GM21381 (cell line): ENCODE results near the gene TSPOAP1.

Experiments used
- ATAC-seq: cut with Tn5 transposase; IDR thresholded peaks from one replicate; pipeline ENCODE4 v1.9.1; 2021; ENCODE audit warnings: mild to moderate bottlenecking, moderate library complexity; ENCODE audit not compliant: unreplicated experiment

Gene TSPOAP1

DNA sequence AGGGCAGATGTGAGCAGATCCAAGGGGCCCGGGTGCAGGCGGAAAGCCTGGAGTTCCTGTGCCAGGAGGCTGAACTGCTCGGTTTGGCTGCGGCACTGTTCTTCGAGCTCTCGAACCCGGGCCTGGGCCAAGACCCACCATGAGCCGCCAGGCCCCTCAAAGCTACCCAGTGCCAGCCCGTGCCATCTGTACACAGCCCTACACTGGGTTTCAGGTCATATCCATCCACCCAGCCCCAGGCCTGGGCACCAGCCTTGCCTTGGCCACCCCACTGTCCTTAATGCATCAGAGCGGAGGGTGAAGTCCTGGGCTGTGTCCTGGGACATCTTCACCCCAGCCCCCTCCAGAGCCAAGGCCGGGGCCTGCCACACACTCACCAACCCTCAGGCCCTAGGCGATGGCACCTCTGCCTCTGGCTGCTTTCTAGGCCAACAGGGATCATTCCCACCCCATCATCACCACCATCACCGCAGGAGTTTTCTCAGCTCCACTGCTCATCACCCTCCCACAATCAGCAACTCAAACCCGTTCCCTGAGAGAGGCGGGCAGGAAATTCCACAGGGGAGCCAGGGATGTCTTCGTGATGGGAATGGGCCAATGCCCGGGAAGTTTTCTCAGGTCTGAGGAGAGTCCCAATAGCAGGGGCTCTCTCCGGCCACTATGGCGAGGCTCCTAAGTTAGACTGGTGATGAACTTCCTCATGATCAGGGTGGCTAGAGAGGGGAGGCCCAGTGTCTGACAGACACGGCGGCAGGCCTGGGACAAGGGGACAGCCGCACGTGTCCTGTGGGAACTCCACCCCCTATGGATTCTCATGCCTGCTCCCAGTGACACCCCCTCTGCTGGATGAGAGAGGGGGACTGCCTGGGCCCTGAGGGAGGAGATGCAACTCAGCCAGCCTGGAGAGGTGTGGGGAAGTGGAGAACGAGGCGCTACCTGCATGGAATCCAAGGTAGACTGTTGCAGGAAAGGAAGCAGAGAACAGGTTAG, 9.1 kb downstream of the TSPOAP1 start:
- ATAC-seq: no peak

DNA sequence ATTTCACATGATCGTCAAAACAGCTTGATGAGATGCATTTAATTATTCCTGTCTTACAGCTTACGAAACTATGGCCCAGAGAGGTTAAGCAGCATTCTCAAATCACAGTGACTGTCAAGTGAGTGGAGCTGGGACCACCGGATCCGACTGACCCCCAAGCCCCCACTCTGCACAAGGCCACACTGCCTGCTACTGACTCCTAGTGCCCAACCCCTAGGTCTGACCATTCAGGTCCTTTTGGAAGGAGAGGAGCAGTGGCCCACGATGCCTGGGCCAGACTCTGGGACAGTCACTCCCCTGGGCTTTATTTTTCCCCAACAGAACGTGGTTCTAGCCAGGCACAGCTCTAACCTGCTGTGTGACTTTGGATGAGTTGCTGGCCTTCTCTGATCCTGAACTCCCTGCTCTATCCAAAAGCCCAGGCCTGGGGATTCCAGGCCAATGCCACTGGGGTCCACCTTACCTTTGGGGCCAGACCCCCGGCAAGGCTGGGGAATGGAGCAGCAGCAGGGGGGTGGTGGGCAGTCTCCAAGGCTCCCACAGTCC, 9.9 kb downstream of the TSPOAP1 start:
- no peak for ATAC-seq

DNA sequence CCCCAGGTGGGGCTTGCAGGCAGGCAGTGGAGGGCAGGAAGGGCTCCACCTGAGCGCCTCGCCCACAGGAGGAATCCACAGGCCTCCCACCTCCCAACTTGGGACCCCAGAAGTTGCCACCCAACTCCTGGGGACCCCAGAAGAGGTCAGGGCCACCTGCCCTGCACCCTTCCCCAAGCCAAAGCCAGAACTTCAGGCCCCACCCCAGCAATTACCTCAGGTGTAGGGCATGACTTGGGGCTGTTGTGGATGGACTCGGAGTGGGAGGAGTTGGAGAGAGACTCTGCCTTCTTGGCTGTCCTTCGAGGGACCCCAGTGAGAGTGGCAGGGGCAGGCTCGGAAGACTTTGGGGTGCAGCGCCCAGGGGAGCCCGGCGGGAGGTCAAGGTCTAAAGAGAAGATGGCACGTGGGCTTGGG, 10.5 kb downstream of the TSPOAP1 start:
- ATAC-seq: no peak

DNA sequence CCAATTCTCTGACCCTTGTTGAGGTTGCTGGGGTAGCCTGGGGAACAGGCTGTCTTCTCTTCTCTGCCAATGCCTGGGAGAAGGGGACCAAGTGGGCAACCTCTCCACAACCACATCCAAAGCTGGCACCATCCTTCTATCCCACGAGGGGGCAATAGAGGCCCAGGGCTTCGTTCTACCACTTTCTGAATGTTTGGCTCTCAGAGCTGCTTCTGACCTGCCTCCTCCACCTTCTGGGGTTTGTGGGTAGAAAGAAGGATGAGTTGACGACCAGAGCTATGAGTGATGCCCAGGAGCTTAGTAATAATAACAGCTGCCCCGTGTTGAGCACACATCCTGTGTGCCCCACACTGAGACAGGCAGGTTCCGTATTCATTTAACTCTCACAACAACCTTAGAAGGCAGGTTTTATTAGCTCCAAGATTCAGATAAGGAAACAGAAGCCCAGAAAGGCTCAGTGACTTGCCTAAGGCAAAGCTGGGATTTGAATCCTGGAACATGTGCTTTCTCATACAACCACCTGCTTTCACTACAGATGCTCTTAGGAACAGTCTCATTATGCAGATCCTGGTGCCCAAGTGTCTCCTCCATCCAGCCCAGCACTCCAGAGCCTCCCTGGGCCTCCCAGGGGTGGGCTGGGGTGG, 11.1 kb downstream of the TSPOAP1 start:
- peak; percentile 70 for ATAC-seq

DNA sequence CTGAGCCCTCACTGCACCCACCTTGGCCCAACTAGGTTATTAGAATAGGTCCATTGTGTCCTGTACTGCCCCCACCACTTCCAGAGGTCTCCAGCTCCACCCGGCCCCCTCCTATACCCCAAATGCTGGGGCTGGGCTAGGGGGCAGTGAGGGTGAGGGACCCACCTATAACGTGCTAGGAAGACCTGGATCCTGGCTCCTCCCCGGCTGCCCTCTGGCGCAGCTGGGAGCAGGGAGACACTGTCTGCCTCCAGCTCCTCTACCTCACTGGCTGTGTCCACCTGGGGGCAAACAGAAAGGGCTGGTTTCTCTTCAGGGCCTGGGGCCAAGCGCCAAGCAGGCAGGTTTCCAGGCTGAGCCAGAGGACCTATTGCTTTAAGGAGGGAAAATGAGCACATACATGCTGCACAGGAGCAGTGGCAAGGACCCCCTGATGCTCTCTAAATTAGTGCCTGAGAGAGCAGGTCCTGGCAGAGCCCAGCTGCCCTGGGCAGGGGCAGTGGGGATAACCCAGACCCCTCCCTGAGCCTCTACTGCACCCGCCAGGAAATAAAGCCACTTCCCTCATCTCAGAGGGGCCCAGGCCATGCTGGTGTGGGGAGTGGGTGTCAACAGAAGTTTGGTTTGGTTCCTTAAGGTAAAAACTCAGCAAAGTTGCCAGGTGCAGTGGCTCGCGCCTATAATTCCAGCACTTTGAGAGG, 12.2 kb downstream of the TSPOAP1 start:
- no peak for ATAC-seq

DNA sequence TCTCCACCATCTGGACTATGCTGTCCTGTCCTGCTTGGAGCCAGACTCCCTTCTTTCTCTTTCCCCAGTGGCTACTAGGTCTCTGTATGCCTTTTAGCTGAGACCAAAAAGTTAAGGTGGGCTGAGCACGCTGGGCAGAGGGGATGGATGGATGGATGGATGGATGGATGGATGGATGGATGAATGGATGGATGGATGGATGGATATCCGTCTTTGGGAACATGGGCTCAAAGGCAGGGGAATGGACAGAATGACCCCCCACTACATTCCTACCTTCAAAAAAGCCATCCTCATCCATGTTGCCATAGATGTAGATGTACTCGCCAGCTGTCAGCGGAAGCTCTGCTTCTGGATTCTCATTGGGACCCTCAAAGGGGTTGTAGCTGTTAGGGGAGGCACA, 12.8 kb downstream of the TSPOAP1 start:
- no peak for ATAC-seq

DNA sequence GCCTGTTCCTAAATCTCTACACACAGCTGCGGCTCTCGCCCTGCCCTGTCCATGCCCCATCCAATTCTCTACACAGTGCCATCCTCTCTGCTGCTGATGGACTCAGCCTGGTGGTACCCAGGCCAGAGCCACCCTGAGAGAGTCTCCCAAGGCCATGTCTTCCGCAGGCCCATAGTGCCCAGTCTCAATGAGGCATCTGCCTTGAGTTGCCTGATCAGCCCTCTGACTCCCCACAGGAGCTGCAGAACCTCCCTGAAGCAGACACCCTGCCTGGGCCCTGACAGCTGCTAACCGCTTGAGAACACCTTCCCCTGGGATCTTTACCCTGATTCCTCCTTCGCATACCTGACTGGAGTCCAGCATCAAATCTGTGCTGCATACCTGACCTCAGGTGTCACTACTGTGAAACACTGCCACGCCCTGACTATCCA, 13.3 kb downstream of the TSPOAP1 start:
- no peak for ATAC-seq

DNA sequence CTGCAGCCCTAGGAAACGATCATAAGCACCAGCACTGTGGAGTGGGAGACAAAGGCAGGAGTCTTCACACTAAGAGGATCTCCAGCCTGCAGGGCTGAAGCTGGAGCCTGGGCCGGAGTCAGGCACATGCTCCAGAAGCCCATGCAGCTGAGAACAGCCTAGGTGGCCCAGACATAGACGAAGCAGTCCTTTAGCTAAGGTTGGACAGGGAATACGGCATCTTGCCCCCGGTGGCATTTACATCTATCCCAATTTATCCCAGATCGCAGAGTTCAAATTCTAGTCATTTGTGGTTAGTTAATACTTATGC, 13.9 kb downstream of the TSPOAP1 start:
- no peak for ATAC-seq

DNA sequence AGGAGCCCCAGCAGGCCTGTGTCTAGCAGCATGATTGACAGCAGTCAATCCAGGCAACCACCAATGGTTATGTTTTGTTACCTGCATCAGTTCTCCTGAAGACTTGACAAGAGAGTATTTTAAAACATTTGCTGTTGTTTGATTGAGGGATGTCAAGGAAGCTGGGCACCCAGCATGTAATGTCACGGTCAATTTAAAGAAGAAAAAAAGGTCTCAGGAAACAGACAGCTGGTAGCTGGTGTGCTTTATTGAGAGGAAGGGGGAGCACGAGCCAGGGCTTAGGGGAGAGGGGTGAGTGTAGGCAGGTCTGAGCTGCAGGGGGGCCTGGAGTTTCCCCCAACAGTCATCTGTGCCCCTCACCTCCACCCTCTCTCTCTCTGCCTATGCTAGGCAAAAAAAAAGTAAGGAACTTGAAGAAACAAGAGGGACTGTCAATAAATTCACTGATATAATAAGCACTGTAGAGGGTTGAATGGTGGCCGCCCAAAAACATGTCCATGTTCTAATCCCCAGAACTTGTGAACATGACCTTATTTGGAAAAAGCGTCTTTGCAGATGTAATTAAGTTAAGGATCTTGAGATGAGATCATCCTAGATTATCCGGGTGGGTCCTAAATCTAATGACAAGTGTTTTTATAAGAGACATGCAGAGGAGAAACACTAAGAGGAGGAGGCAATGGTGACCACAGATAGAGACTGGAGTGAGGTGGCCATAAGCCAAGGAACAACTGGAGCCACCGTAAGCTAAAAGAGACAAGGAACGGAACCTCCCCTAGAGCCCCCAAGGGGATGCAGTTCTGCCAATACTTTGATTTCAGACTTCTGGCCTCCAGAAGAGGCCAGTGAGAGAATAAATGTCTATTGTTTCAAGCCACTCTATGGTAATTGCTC, 14.5 kb downstream of the TSPOAP1 start:
- ATAC-seq: no peak

DNA sequence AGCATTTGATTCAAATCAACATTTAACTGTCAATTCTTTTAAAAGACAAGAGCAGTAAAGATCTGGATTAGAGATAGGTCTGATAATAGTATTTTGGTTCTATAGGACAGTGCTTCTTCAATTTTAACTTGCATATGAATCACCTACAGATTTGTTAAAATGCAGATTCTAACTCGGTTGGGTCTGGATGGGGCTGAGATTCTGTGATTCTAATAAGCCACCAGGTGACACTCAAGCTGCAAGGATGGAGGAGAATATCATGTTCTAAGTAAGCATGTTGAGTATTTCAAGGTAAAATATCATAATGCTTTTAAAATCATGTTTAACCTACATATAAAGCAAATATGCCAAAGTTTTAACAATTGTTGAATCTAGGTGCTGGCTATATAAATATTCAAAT, 15.8 kb downstream of the TSPOAP1 start:
- no peak for ATAC-seq

DNA sequence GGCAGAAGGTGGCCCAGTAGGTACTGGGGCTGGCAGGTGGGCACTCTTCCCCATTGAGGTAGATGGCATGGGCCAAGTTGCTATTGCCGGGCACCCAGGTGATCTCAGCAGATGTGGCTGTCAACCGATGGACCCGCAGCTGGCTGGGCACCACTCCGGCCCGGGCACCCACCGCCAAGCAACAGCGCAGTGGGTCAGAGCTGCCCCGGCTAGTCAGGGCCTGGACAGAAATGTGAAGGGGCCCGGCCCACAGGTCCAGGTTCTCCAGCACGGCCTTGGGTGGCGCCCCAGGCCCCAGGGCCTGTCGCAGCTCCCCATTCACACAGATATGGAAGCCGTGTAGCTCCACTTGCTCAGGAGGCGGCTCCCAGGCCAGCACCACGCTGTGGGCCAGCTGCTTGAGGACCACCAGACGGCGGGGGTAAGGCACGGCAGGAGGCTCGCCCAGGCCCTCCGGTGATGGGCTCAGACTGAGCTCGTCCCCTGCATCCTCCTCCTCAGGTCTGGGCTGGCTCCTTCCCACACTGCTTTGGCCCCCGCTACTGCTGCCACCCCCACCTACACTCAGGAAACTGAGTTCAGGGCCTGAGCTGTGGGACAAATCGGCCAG, 16.5 kb downstream of the TSPOAP1 start:
- no peak for ATAC-seq

DNA sequence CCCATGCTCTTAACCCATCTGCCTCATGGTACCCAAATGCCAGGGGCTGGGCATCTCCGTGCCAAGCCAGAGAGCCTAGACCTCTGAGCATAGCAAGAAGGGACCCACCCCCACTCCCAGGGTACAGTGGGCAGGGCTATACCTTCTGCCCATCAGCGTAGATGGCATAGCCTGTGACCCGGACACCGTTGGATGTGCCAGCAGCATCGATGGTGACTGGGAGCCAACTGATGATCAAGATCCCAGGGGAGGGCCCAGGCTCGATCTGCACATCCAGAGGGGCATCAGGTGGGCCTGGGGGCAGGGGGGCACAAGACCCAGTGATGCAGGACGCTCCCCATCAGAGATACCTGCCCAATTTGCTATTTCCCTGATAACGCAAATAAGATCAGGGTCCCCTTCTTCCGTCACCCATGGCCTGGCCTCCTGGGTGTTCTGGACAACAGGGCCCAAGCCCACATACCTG, 17.1 kb downstream of the TSPOAP1 start:
- no peak for ATAC-seq

DNA sequence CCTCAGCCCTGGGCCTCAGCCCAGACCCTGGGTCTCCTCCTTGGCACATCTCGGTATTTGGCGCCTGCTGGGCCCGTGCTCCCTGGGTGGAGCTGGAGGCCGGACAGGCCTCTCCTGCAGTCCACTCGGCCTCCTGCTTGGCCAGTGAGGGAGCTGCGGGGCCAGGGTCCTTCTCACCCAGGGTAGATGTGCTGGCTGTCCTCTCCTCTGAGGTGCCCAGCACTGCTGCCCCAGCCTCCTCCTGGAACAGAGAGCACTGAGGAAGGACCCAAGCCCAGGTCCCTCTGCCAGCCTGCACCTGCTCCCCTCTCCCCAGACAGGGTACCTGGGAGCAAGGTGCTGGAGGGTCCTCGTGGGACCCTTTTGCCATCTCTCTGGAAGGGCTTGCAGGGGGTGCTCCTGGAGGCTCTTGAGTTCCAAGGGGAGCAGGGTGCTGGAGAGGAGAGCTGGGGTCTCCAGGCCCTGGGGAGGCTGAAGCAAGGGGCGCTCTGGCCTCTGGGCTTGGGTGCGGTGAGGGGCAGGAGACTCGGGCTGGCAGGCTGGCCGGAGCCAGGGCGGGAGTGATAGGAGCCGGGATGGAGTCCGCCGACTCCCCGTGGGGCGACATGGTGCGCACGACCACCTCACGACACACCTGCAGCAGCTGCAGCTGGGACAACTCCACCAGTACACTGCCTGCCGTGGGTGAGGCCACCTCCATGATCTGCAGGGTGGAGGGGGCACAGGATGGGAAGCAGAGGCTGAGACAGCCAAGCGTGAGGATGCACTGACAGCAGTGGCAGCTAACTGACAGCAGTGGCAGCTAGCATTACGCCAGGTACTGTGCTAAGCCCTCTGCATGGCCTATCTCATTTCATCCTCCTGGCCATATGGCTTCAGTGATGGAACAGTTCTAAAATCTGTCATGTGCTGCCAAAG, 17.8 kb downstream of the TSPOAP1 start:
- no peak for ATAC-seq

DNA sequence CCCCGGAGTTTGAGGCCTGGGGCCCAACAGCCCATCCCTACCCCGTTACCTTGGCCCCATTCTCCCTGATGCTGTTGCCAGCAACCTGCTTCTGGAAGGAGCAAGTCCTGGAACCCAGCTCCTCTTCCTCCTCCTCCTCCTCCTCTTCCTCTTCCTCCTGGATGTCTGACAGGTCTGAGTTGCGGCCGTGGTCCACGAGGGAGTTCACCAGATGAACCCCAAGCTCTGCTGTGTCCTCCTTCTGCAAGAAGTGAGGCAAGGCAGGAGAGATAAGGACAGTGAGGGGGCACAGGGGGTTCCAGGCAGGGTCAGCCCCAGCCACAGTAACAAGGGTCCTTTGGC, 18.7 kb downstream of the TSPOAP1 start:
- ATAC-seq: no peak

DNA sequence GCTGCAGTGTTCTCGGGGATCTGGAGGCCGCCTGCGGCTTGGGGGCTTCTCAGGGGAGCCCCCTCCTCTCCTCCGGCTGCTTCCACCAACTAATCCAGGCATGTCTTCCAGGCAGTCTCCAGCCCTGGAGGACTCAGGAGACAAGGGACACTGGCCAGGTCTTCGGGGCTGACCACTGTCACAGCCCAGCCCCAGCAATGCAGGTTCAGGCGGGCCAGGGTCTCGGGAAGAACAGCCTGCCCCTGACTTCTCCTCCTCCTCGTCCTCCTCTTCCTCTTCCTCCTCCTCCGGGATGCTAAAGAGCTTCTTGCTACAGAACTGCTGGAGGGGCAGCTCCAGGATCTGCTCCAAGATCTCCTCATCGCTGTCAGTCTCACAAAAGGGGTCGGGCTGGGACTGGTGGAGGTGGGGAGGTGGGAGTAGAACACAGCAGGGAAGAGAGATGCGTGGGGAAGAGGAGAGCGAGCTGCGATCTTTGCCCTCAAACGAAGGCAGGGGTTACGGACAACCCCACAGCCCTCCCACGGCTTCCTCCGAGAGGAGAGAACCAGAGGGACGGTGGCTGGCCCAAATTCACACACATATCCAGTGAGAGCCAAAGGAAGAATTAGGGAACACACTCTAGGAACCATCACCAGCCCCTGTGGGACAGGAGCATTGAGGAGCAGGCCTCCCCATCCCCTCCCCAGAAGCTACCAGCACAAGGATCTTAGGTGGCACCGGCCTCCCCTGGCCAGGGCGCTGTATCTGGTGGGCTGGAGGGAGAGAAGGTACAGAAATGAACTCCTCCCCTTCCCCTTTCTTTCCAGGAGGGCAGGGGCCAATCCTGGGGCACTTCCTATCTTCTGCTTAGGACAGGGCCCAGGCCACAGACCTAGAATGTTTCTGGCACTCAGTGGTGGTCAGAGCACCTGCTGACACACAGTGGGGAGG, 19.3 kb downstream of the TSPOAP1 start:
- no peak for ATAC-seq

DNA sequence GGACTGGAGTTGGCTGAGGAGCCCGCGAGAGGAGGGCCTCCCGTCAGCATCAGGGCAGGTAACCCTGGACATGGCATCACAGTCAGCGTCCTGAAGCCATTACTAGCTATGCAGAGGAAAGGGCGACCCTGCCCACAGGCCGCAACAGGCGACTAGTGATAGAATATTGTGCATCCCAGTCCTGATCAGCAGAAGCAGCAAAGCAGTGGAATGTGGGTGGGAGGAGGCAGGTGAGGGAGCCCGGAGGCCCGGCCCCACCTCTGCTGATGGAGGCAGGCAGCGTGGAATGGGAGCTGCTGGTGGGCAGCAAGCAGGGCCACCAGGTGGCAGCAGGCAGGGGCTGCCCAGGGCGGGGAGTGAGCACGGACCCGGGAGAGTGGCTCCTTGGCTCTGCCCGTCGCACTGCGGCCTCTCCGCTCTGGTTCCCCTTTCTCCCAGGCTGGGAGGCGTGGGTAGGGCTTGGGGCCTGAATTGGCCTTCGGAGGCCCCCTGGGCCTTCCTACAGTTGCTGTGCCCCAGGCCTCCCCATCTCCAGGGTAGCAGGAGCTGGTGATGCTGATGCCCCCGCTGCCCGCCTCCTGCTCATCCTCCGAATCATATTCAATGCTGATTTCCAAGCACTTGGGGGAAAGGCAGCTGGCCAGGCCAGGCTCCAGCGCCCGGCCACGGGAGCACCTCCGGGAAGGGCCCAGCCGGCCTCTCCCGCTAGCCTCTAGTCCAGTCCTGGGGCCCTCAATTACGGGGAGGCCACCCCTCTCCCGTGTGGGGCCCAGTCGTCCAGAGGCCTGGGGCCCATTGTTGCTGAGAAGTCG, 20.2 kb downstream of the TSPOAP1 start:
- ATAC-seq: no peak
